SU-DHL-6 (cell line): Measurements from ENCODE around the gene FRMD3.

Source experiments
- H2AFZ ChIP-seq: fragments of 200-600 bp; sonication (generic); 2 replicates; pipeline ENCODE4 v1.6.1; 2014; ENCODE audit warnings: low read depth, mild to moderate bottlenecking, moderate library complexity, mixed read lengths, antibody characterized with exemption, low read length; ENCODE audit not compliant: severe bottlenecking
- H3F3A ChIP-seq: fragments of 200-600 bp; shearing (Covaris generic); 2 replicates; pipeline ENCODE4 v1.6.0; 2016; ENCODE audit warnings: antibody characterized with exemption, mild to moderate bottlenecking; ENCODE audit not compliant: insufficient read depth
- H3K27ac ChIP-seq: fragments of 200-600 bp; sonication (generic); 2 replicates; pipeline ENCODE4 v1.5.1; 2016; ENCODE audit warnings: low read depth, mild to moderate bottlenecking, low read length, moderate library complexity, mixed read lengths
- H3K27me3 ChIP-seq: fragments of 200-600 bp; sonication (generic), shearing (Covaris generic); 2 replicates; pipeline ENCODE4 v1.6.0; 2014; ENCODE audit warnings: mild to moderate bottlenecking, low read length
- H3K36me3 ChIP-seq: fragments of 200-600 bp; sonication (generic); 2 replicates; pipeline ENCODE4 v1.6.1; 2014; ENCODE audit warnings: mild to moderate bottlenecking, low read length, mixed read lengths
- H3K4me2 ChIP-seq: fragments of 300-600, 200-600 bp; shearing (Covaris generic), sonication (generic); 2 replicates; pipeline ENCODE4 v1.6.0; 2014; ENCODE audit warnings: low read length, low read depth, mild to moderate bottlenecking; ENCODE audit not compliant: poor library complexity, severe bottlenecking
- H3K4me3 ChIP-seq: fragments of 200-600 bp; sonication (generic); 2 replicates; pipeline ENCODE4 v1.5.1; 2014; ENCODE audit warnings: antibody characterized with exemption, low read length, mild to moderate bottlenecking, mixed read lengths; ENCODE audit not compliant: insufficient read depth, poor library complexity, severe bottlenecking
- H3K79me2 ChIP-seq: fragments of 200-600 bp; sonication (generic); 2 replicates; pipeline ENCODE4 v1.6.1; 2014; ENCODE audit warnings: mild to moderate bottlenecking, low read length, moderate library complexity; ENCODE audit not compliant: insufficient read depth
- H3K9ac ChIP-seq: fragments of 200-600 bp; sonication (generic); 2 replicates; pipeline ENCODE4 v1.7.0; 2014; ENCODE audit warnings: mild to moderate bottlenecking, low read length
- H3K9me2 ChIP-seq: fragments of 200-600 bp; sonication (generic); replicated peaks from 2 replicates; pipeline ENCODE4 v1.6.1; 2014; ENCODE audit warnings: low read length; ENCODE audit not compliant: insufficient read depth
- H3K9me3 ChIP-seq: fragments of 200-600 bp; sonication (generic); 2 replicates; pipeline ENCODE4 v1.6.1; 2014; ENCODE audit warnings: low read length, mixed read lengths; ENCODE audit not compliant: insufficient read depth
- H4K20me1 ChIP-seq: fragments of 200-600 bp; sonication (generic); 2 replicates; pipeline ENCODE4 v1.6.1; 2014; ENCODE audit warnings: low read depth, mild to moderate bottlenecking, antibody characterized with exemption, low read length, moderate library complexity, mixed read lengths
- CTCF ChIP-seq: fragments of 200-600 bp; sonication (generic); IDR thresholded peaks from one replicate; pipeline ENCODE4 v1.5.1; 2017; ENCODE audit warnings: antibody characterized with exemption, mild to moderate bottlenecking, low read length, moderate library complexity; ENCODE audit not compliant: insufficient read depth, poor library complexity, severe bottlenecking
- EZH2phosphoT487 ChIP-seq: fragments of 200-600 bp; sonication (generic), shearing (Covaris generic); conservative IDR thresholded peaks from 2 replicates; pipeline ENCODE4 v1.6.1; 2018; ENCODE audit warnings: mild to moderate bottlenecking, antibody characterized with exemption, low read length, moderate library complexity, mixed read lengths

Gene FRMD3

GRCh38 chr9:83435301-83435700 lies 102.9 kb downstream of the FRMD3 start:
- Histone ChIP-seq H3F3A (no peaks in the 10 kb centered on the region), H3K4me3 (no peak overlapping the region), H4K20me1 (no peaks in the 10 kb centered on the region), H3K9me2 (no peaks in the 10 kb centered on the region), H3K27me3 (no peaks in the 10 kb centered on the region), H2AFZ (no peak overlapping the region), H3K9ac (no peak overlapping the region), H3K79me2 (no peaks in the 10 kb centered on the region), H3K27ac (no peak overlapping the region), H3K9me3 (no peaks in the 10 kb centered on the region), H3K4me2 (no peak overlapping the region), H3K36me3 (no peaks in the 10 kb centered on the region)
- TF ChIP-seq EZH2phosphoT487: no peak
- TF ChIP-seq CTCF: no peak

GRCh38 chr9:83434254-83434653 lies 103.9 kb downstream of the FRMD3 start:
- no peak overlapping the region for H3K27ac ChIP-seq
- H3K4me2 ChIP-seq: no peak overlapping the region
- H3K9me3 ChIP-seq: no peaks in the 10 kb centered on the region
- H2AFZ ChIP-seq: no peak overlapping the region
- H3K79me2 ChIP-seq: no peaks in the 10 kb centered on the region
- H3K4me3 ChIP-seq: no peak overlapping the region
- H3K36me3 ChIP-seq: no peaks in the 10 kb centered on the region
- no peaks in the 10 kb centered on the region for H3K27me3 ChIP-seq
- H3F3A ChIP-seq: no peaks in the 10 kb centered on the region
- H3K9me2 ChIP-seq: no peaks in the 10 kb centered on the region
- H3K9ac ChIP-seq: no peak overlapping the region
- no peaks in the 10 kb centered on the region for H4K20me1 ChIP-seq
- no peak for TF ChIP-seq CTCF
- TF ChIP-seq EZH2phosphoT487: no peak

GRCh38 chr9:83433846-83434245 lies 104.4 kb downstream of the FRMD3 start:
- H3K36me3 ChIP-seq: no peaks in the 10 kb centered on the region
- no peak overlapping the region for H2AFZ ChIP-seq
- H3K9me3 ChIP-seq: no peaks in the 10 kb centered on the region
- no peak overlapping the region for H3K27ac ChIP-seq
- H3K4me2 ChIP-seq: no peak overlapping the region
- H3K9me2 ChIP-seq: no peaks in the 10 kb centered on the region
- H3K27me3 ChIP-seq: no peaks in the 10 kb centered on the region
- no peak overlapping the region for H3K9ac ChIP-seq
- no peaks in the 10 kb centered on the region for H3K79me2 ChIP-seq
- no peaks in the 10 kb centered on the region for H3F3A ChIP-seq
- H4K20me1 ChIP-seq: no peaks in the 10 kb centered on the region
- TF ChIP-seq EZH2phosphoT487 (no peak), CTCF (no peak)
- no peak overlapping the region for H3K4me3 ChIP-seq
